ENCODE data around the gene GATD1.

DNA sequence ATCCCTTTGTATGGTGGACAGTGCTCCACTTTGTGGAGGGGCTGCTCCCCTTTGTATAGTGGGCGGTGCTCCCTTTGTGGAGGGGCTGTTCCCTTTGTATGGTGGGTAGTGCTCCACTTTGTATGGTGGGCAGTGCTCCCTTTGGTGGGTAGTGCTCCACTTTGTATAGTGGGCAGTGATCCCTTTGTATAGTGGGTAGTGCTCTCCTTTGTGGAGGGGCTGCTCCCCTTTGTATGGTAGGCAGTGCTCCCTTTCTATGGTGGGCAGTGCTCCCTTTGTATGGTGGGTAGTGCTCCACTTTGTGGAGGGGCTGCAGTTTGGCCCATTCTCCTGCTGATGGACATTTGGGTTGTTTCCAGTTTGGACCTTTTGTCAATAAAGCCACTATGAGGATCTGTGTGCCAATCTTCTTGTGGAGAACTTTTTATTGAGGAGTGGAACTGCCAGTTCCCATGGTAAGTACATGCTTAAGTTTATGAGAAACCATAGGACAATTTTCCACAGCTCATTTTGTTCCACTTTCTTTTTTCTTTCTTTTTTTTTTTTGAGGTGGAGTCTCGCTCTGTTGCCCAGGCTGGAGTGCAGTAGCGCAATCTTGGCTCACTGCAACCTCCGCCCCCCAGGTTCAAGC, 34.6 kb downstream of the GATD1 start:
- TF ChIP-seq, protein P1, sequence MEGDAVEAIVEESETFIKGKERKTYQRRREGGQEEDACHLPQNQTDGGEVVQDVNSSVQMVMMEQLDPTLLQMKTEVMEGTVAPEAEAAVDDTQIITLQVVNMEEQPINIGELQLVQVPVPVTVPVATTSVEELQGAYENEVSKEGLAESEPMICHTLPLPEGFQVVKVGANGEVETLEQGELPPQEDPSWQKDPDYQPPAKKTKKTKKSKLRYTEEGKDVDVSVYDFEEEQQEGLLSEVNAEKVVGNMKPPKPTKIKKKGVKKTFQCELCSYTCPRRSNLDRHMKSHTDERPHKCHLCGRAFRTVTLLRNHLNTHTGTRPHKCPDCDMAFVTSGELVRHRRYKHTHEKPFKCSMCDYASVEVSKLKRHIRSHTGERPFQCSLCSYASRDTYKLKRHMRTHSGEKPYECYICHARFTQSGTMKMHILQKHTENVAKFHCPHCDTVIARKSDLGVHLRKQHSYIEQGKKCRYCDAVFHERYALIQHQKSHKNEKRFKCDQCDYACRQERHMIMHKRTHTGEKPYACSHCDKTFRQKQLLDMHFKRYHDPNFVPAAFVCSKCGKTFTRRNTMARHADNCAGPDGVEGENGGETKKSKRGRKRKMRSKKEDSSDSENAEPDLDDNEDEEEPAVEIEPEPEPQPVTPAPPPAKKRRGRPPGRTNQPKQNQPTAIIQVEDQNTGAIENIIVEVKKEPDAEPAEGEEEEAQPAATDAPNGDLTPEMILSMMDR (IDR thresholded peaks at IDR 0.05): no peak
- TF ChIP-seq POLR2A (IDR thresholded peaks at IDR 0.05): no peak

Measured in testis (tissue), 2 donors.